ENCODE results near the gene SERPINF2. TPM values are rescaled to one million over a fixed set of nuclear protein-coding genes. Genes with fewer than 3 reads are reported as not detected.
"Not testable (repeated sequence)": the region's sequence is repeated elsewhere in the genome, so short reads cannot be mapped to it uniquely, and the experiment has no call there.

Gene SERPINF2
- total RNA-seq, 4 donors from 2014 or later: 6.1 to 21.3 (median 11.4) TPM

- 93 to 95% methylated on average over 8 of the region's 8 CpGs for WGBS, 2 donors
- Histone ChIP-seq H3K4me1 (peaks cover 0 to 67% (median 43%) of the 10 kb centered on the region in 4 donors), H3K27ac (peak overlapping the region in 3 of 4 donors; percentile 86 to 95 (median 88)), H3K36me3 (peaks cover 0 to 12% (median 3%) of the 10 kb centered on the region in 3 donors)
- not testable (repeated sequence) for H3K4me3 ChIP-seq; H3K27me3 ChIP-seq; H3K9me3 ChIP-seq; DNase-seq (ENCODE audit: low spot score in 2 of 2)
- peak in 1 of 2 donors; percentile 13 for TF ChIP-seq EP300 (IDR thresholded peaks at IDR 0.05)
These were observed 20.6 kb upstream of the SERPINF2 start for GRCh38 chr17:1722022-1722421.

GRCh38 chr17:1724351-1724868 is 18.3 kb upstream of the SERPINF2 start, which contains the start of gene WDR81:
Gene WDR81 (plus strand): TSS chr17:1724704. CDS start chr17:1724960, 256 bp downstream.
- Histone ChIP-seq H3K36me3 (peaks cover 0 to 36% (median 4%) of the 10 kb centered on the region in 3 donors), H3K4me1 (peaks cover 0 to 65% (median 34%) of the 10 kb centered on the region in 4 donors), H3K9me3 (no peaks in the 10 kb centered on the region), H3K27ac (peak within 1 kb of the TSS; percentile 85 to 95 (median 87)), H3K4me3 (peak within 1 kb of the TSS; percentile 67 to 90 (median 72)), H3K27me3 (no peaks in the 10 kb centered on the region)
- TF ChIP-seq, protein P1, sequence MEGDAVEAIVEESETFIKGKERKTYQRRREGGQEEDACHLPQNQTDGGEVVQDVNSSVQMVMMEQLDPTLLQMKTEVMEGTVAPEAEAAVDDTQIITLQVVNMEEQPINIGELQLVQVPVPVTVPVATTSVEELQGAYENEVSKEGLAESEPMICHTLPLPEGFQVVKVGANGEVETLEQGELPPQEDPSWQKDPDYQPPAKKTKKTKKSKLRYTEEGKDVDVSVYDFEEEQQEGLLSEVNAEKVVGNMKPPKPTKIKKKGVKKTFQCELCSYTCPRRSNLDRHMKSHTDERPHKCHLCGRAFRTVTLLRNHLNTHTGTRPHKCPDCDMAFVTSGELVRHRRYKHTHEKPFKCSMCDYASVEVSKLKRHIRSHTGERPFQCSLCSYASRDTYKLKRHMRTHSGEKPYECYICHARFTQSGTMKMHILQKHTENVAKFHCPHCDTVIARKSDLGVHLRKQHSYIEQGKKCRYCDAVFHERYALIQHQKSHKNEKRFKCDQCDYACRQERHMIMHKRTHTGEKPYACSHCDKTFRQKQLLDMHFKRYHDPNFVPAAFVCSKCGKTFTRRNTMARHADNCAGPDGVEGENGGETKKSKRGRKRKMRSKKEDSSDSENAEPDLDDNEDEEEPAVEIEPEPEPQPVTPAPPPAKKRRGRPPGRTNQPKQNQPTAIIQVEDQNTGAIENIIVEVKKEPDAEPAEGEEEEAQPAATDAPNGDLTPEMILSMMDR (IDR thresholded peaks at IDR 0.05): peak in 2 of 5 experiments; percentile 25 to 40
- TF ChIP-seq EP300 (IDR thresholded peaks at IDR 0.05) (peak; percentile 61 to 77), POLR2A (IDR thresholded peaks at IDR 0.05) (peak in 1 of 2 donors; percentile 52)
- DNase-seq (ENCODE audit: low spot score in 2 of 2): peak; percentile 93 to 95
- 1% methylated on average over 29 to 30 of the region's 57 CpGs for WGBS, 2 donors

GRCh38 chr17:1724869-1725641 is 17.6 kb upstream of the SERPINF2 start:
- DNase-seq (ENCODE audit: low spot score in 2 of 2): no peak
- H3K36me3 ChIP-seq: peaks cover 0 to 40% (median 4%) of the 10 kb centered on the region in 3 donors
- peak overlapping the region; percentile 68 to 95 (median 86) for H3K27ac ChIP-seq
- H3K27me3 ChIP-seq: no peaks in the 10 kb centered on the region
- H3K4me1 ChIP-seq: peaks cover 0 to 72% (median 34%) of the 10 kb centered on the region in 4 donors
- TF ChIP-seq, protein P1 (IDR thresholded peaks at IDR 0.05): no peak
- TF ChIP-seq EP300 (IDR thresholded peaks at IDR 0.05): no peak
- no peak for TF ChIP-seq POLR2A (IDR thresholded peaks at IDR 0.05)
- H3K4me3 ChIP-seq: peak overlapping the region; percentile 67 to 90 (median 72)
- H3K9me3 ChIP-seq: no peaks in the 10 kb centered on the region
- 21 to 34% methylated on average over 6 to 35 of the region's 51 CpGs for WGBS, 2 donors

GRCh38 chr17:1725642-1726511 is 16.8 kb upstream of the SERPINF2 start:
- Histone ChIP-seq H3K4me3 (peak overlapping the region in 1 of 4 donors; percentile 90), H3K27ac (peak overlapping the region in 2 of 4 donors; percentile 86 to 95), H3K9me3 (no peaks in the 10 kb centered on the region), H3K27me3 (no peaks in the 10 kb centered on the region), H3K36me3 (peaks cover 0 to 48% (median 4%) of the 10 kb centered on the region in 3 donors), H3K4me1 (peaks cover 0 to 73% (median 35%) of the 10 kb centered on the region in 4 donors)
- 93 to 95% methylated on average over 52 to 54 of the region's 54 CpGs for WGBS, 2 donors
- TF ChIP-seq EP300 (IDR thresholded peaks at IDR 0.05) (no peak), POLR2A (IDR thresholded peaks at IDR 0.05) (no peak)
- TF ChIP-seq, protein P1 (IDR thresholded peaks at IDR 0.05): no peak
- DNase-seq (ENCODE audit: low spot score in 2 of 2): no peak

DNA sequence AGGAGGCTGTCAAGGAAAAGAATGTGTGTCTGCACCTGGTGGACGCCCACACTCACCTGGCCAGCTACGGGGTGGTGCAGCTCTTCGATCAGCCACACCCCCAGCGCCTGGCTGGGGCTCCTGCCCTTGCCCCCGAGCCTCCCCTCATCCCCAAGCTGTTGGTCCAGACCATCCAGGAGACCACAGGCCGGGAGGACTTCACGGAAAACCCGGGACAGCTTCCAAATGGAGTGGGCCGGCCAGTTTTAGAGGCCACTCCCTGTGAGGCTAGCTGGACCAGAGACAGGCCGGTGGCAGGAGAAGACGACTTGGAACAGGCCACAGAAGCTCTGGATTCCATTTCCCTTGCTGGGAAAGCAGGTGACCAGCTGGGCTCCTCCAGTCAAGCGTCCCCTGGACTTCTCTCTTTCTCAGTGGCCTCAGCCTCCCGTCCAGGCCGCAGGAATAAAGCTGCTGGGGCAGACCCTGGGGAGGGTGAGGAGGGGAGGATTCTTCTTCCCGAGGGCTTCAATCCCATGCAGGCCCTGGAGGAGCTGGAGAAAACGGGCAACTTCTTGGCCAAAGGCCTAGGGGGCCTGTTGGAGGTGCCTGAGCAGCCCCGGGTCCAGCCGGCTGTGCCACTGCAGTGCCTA is 15.9 kb upstream of the SERPINF2 start:
- Histone ChIP-seq H3K4me3 (no peak overlapping the region), H3K4me1 (peaks cover 0 to 80% (median 35%) of the 10 kb centered on the region in 4 donors), H3K36me3 (peaks cover 0 to 57% (median 4%) of the 10 kb centered on the region in 3 donors), H3K27me3 (no peaks in the 10 kb centered on the region), H3K9me3 (no peaks in the 10 kb centered on the region), H3K27ac (peak overlapping the region in 1 of 4 donors; percentile 20)
- DNase-seq (ENCODE audit: low spot score in 2 of 2): no peak
- 67 to 79% methylated on average over 7 to 15 of the region's 18 CpGs for WGBS, 2 donors
- TF ChIP-seq, protein P1 (IDR thresholded peaks at IDR 0.05): no peak
- TF ChIP-seq POLR2A (IDR thresholded peaks at IDR 0.05): no peak
